Right lobe of liver (tissue), 4 donors: ENCODE measurements around the gene LMOD2.

Experiments used
- POLR2A ChIP-seq: fragments of 450-650 bp; IDR thresholded peaks from one replicate; pipeline ENCODE4 v1.6.1; 2017; ENCODE audit warnings: antibody characterized with exemption, mild to moderate bottlenecking
- TF ChIP-seq, protein P1 (sequence below), 4 donors: fragments of 200-600 bp in 3 of 4; fragments of 450-650 bp in 1 of 4; IDR thresholded peaks; one replicate each; pipeline versions ENCODE4 v1.5.1 to v1.8.0; 2016 to 2022; ENCODE audit warnings: antibody characterized with exemption in 4 of 4, mild to moderate bottlenecking in 2 of 4
- donor health status: DM: no; HTN: no; CAD: no.
- donor health status: DM: no; HTN: no; CAD: no.
- donor health status: DM: no; HTN: yes; CAD: no.

DNA sequence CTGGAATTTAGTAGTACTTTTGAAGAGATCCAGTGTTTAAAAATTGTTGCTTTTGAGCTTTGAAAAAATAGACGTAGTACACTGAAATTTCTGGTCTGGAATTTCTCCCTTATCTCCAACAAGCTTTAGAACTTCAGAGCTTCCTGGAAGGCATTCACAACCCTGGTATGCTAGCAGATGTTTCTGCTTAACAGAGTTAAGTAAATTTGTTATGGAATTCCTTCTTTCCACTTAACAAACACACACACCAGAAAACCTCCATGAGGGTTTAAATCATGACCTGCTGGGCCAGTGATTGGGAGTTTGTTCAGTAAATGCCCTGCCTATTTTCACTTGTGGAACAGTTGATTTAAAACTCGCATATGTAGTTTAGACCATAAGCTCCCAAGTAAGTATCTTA, 40.3 kb upstream of the LMOD2 start:
- no peak for TF ChIP-seq POLR2A
- TF ChIP-seq, protein P1, sequence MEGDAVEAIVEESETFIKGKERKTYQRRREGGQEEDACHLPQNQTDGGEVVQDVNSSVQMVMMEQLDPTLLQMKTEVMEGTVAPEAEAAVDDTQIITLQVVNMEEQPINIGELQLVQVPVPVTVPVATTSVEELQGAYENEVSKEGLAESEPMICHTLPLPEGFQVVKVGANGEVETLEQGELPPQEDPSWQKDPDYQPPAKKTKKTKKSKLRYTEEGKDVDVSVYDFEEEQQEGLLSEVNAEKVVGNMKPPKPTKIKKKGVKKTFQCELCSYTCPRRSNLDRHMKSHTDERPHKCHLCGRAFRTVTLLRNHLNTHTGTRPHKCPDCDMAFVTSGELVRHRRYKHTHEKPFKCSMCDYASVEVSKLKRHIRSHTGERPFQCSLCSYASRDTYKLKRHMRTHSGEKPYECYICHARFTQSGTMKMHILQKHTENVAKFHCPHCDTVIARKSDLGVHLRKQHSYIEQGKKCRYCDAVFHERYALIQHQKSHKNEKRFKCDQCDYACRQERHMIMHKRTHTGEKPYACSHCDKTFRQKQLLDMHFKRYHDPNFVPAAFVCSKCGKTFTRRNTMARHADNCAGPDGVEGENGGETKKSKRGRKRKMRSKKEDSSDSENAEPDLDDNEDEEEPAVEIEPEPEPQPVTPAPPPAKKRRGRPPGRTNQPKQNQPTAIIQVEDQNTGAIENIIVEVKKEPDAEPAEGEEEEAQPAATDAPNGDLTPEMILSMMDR (IDR thresholded peaks at IDR 0.05): no peak
